Smooth muscle cell of the pulmonary artery (primary cell): Measurements from ENCODE around the gene CSTA. TPM values are rescaled to one million over a fixed set of nuclear protein-coding genes. Genes with fewer than 3 reads are reported as not detected.

ENCODE experiments used
- total RNA-seq: library from RNA; depleted of rRNA; stranded (reverse); fragments of >200 nt; gene quantifications from 2 replicates; pipeline ENCODE4 v1.2.3, GENCODE V29; 2014

CSTA gene, protein sequence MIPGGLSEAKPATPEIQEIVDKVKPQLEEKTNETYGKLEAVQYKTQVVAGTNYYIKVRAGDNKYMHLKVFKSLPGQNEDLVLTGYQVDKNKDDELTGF
- total RNA-seq, result 1.2 TPM in 1 of 2 replicates, not detected in the other

GRCh38 chr3:122324871-122325323 lies at the start of gene CSTA:
Gene CSTA (plus strand): TSS chr3:122325248. CDS start chr3:122325293, 45 bp downstream.

GRCh38 chr3:122382888-122383666 lies 58.0 kb downstream of the CSTA start, which contains the start of gene MIX23:
Gene MIX23 (minus strand): TSS chr3:122383231. CDS start chr3:122383224, 7 bp downstream.

DNA sequence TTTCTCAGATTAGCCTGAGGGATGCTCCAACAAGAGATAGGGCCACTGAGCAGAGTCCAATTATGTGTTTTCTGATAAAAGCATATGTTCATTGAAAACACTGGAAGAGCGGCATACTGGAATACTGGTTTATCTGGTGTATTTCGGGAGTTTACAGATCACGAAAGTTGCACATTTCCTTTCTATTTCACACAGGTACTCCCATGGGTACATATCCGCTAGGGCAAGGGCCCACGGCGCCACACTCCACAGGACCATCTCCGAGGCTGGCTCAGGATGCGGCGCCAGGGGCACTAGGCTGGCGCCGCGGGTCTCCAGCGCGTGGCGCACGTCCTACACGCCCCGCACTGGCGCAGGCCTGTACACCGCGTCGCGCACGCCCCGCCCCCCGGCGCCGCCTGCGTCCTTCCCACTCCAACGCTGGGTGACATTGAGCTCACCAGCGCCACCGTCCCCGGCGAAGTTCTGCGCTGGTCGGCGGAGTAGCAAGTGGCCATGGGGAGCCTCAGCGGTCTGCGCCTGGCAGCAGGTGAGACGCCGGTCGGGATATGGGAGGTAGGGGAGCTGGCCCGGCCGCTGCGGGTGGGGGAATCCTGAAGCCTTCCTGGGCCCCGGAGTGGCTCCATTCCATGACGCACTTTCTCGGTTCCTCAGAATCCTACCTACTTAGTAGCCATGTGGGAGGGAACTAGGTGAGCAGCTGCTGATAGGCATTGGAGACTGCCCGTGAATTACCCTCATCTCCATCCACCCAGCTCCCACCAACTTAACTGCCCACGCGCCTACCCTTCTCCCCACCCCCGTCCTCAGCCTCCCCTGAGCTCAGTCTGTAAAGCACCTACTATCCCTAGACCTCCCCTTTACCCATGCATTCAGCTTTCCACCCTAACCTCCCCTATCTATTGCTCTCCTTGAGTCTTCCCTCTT lies 59.0 kb downstream of the CSTA start, which contains the start of gene FAM162A:
TSS of gene FAM162A (plus strand) at position 412 of the 927 bp plus-strand sequence. CDS start at position 496, 84 bp downstream.

Other genes starting within 250 kb of the CSTA start
- gene CASR, start 141.6 kb upstream of the CSTA start, total RNA-seq, result not detected in 2 replicates
- 19.5 and 27.2 TPM in 2 replicates for gene MIX23, start 58.0 kb downstream of the CSTA start, total RNA-seq
- 36.8 and 59.1 TPM in 2 replicates for gene FAM162A, start 58.9 kb downstream of the CSTA start, total RNA-seq
- 4.3 and 7.4 TPM in 2 replicates for gene WDR5B, start 90.8 kb downstream of the CSTA start, total RNA-seq
- gene KPNA1, start 189.7 kb downstream of the CSTA start, total RNA-seq, result 37.6 and 45.6 TPM in 2 replicates
- gene PARP9, start 239.1 kb downstream of the CSTA start, total RNA-seq, result 12.8 and 20.8 TPM in 2 replicates
- gene DTX3L, start 239.1 kb downstream of the CSTA start, total RNA-seq, result 15.0 and 21.0 TPM in 2 replicates